ENCODE results near the gene DNM1. TPM values are rescaled to one million over a fixed set of nuclear protein-coding genes. Genes with fewer than 3 reads are reported as not detected.
A peak's percentile ranks its signal among the peaks of the same experiment; 100 is the strongest.

The DNM1 gene
- total RNA-seq, 2 experiments from 2014 or later, result 0.36 to 0.59 TPM

- ChIA-PET CTCF (interaction anchor here (1.1 to 1.5 kb wide), 4 partner anchors 8 to 67 kb away, joined by 3 to 8 read pairs (median 4); no protein-coding TSS in a partner anchor), POLR2A (interaction anchor here (1.2 kb wide), 1 partner anchor 22 kb away, joined by 4 read pairs; no protein-coding TSS in a partner anchor)
- peaks cover 10% of the 10 kb centered on the region for H3K4me1 Mint-ChIP-seq (ENCODE audit: low read depth)
- intact Hi-C loops (cut with micrococcal nuclease), result no loop called here
- no peak for DNase-seq
- no peaks in the 10 kb centered on the region for H3K27me3 Mint-ChIP-seq
- no peak overlapping the region for H3K4me3 Mint-ChIP-seq
- no peak for TF ChIP-seq CTCF (IDR thresholded peaks at IDR 0.05)
- no peak for ATAC-seq
- peaks cover 36% of the 10 kb centered on the region for H3K36me3 Mint-ChIP-seq (ENCODE audit: low read depth)
- H3K9me3 Mint-ChIP-seq, result no peaks in the 10 kb centered on the region
- no peak overlapping the region for H3K27ac Mint-ChIP-seq
Measured at GRCh38 chr9:128182893-128183588, 20.1 kb upstream of the DNM1 start.

GRCh38 chr9:128185979-128186965 lies 16.9 kb upstream of the DNM1 start:
- ATAC-seq (no peak), DNase-seq (no peak)
- intact Hi-C loops (cut with micrococcal nuclease), result no loop called here
- peaks cover 28% of the 10 kb centered on the region for H3K36me3 Mint-ChIP-seq (ENCODE audit: low read depth)
- no peak for TF ChIP-seq CTCF (IDR thresholded peaks at IDR 0.05)
- ChIA-PET POLR2A (interaction anchor here (1.0 to 1.4 kb wide), 3 partner anchors 11 to 155 kb away, joined by 3 to 4 read pairs (median 3); no protein-coding TSS in a partner anchor), CTCF (interaction anchor here (1.0 to 1.2 kb wide), 3 partner anchors 69 to 155 kb away, joined by 3 read pairs; no protein-coding TSS in a partner anchor)
- H3K4me3 Mint-ChIP-seq, result no peak overlapping the region
- no peaks in the 10 kb centered on the region for H3K9me3 Mint-ChIP-seq
- H3K27ac Mint-ChIP-seq, result no peak overlapping the region
- no peaks in the 10 kb centered on the region for H3K27me3 Mint-ChIP-seq
- peaks cover 29% of the 10 kb centered on the region for H3K4me1 Mint-ChIP-seq (ENCODE audit: low read depth)

GRCh38 chr9:128187361-128187760 lies 15.8 kb upstream of the DNM1 start:
- Mint-ChIP-seq H3K36me3 (ENCODE audit: low read depth) (peaks cover 28% of the 10 kb centered on the region), H3K9me3 (no peaks in the 10 kb centered on the region), H3K4me3 (no peak overlapping the region), H3K27me3 (no peaks in the 10 kb centered on the region), H3K27ac (no peak overlapping the region), H3K4me1 (ENCODE audit: low read depth) (peaks cover 33% of the 10 kb centered on the region)
- POLR2A ChIA-PET, result interaction anchor here (0.6 to 1.4 kb wide), 4 partner anchors 16 to 177 kb away, joined by 3 to 4 read pairs (median 4); no protein-coding TSS in a partner anchor
- TF ChIP-seq CTCF (IDR thresholded peaks at IDR 0.05), result no peak
- no peak for DNase-seq
- intact Hi-C loops (cut with micrococcal nuclease), result no loop called here
- CTCF ChIA-PET, result interaction anchor here (1.2 kb wide), 1 partner anchor 70 kb away, joined by 3 read pairs; no protein-coding TSS in a partner anchor
- ATAC-seq, result no peak

- no peak for TF ChIP-seq CTCF (IDR thresholded peaks at IDR 0.05)
- intact Hi-C loops (cut with micrococcal nuclease), result no loop called here
- peak overlapping the region; percentile 25 for H3K27ac Mint-ChIP-seq
- POLR2A ChIA-PET, result interaction anchor here (1.1 to 1.4 kb wide), 2 partner anchors 17 to 27 kb away, joined by 4 read pairs; no protein-coding TSS in a partner anchor
- H3K4me1 Mint-ChIP-seq (ENCODE audit: low read depth), result peaks cover 39% of the 10 kb centered on the region
- ATAC-seq (no peak), DNase-seq (no peak)
- CTCF ChIA-PET, result interaction anchor here (0.7 kb wide), 1 partner anchor 511 kb away, joined by 3 read pairs; no protein-coding TSS in a partner anchor
- no peaks in the 10 kb centered on the region for H3K27me3 Mint-ChIP-seq
- H3K36me3 Mint-ChIP-seq (ENCODE audit: low read depth), result peaks cover 26% of the 10 kb centered on the region
- no peaks in the 10 kb centered on the region for H3K9me3 Mint-ChIP-seq
- no peak overlapping the region for H3K4me3 Mint-ChIP-seq
Measured at GRCh38 chr9:128188209-128188608, 15.0 kb upstream of the DNM1 start.

All from activated CD8-positive, alpha-beta T cell treated with anti-CD3 and anti-CD28 coated beads for 36 hours (primary cell).